Measurements from ENCODE around the gene ERC2. TPM values are rescaled to one million over a fixed set of nuclear protein-coding genes. Genes with fewer than 3 reads are reported as not detected.
A peak's percentile ranks its signal among the peaks of the same experiment; 100 is the strongest.

ERC2 gene
- total RNA-seq, 3 donors from 2014 or later (not counting 1 experiment from before 2014, with no cell fraction given) = not detected

DNA sequence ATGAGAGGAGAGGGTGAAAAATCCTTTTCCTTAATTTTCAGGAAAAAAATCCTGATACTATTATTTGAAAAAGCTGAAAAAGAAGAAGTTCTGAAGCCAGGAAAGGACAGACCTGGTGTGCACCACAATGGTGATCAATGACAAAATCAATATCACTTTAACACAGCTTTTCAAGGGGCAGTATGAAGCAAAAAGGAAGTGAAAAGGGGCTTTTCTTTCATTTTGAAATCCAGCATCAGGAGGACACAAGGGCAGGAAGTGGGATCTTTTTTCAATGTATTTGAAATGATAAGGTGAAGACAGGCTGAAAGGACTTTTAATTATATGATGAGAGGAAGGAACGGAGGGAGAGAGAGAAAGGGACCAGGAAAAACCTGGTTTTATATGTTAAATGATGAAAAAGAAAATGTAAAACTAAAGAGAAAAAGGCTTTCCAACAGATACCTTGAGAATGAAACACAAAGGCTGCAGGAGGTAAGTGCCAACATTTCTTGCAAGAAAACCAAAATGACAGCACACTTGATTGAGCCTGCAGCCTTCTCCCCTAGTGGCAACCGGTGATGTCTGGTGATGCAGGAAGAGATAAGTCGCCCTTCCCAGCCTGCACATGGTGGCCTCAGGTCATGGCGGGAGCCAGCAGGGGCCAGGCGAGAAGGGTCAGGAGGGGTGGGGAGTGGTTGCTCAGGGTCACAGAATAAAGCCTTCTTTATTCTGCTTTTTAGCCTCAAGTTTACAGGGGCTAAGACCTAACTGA is 744.4 kb downstream of the ERC2 start:
- intact Hi-C loops (cut with micrococcal nuclease) = no loop called here
- WGBS (ENCODE audit: insufficient coverage) = 41% methylated on average over 5 of the region's 5 CpGs
- no peak for ATAC-seq
- no peak overlapping the region for H3K27ac ChIP-seq (ENCODE audit: low read length)
- no peaks in the 10 kb centered on the region for H3K9me3 ChIP-seq (ENCODE audit: control insufficient read depth, insufficient read depth, low read length)
- H3K9me3 Mint-ChIP-seq = peaks cover 0 to 2% of the 10 kb centered on the region in 2 donors
- H3K36me3 Mint-ChIP-seq = no peaks in the 10 kb centered on the region
- H3K4me1 ChIP-seq (ENCODE audit: control insufficient read depth, insufficient read depth, low read length) = no peaks in the 10 kb centered on the region
- H3K36me3 ChIP-seq (ENCODE audit: control insufficient read depth, insufficient read depth, low read length) = no peaks in the 10 kb centered on the region
- no peaks in the 10 kb centered on the region for H3K4me1 Mint-ChIP-seq
- H3K27me3 Mint-ChIP-seq (ENCODE audit: low read depth in 2 of 2) = peaks cover 7 to 10% of the 10 kb centered on the region in 2 donors
- no peak for DNase-seq
- TF ChIP-seq CTCF (IDR thresholded peaks at IDR 0.05) = no peak
- H3K27ac Mint-ChIP-seq = no peak overlapping the region
- H3K27me3 ChIP-seq (ENCODE audit: control insufficient read depth, insufficient read depth, low read length) = peaks cover 4% of the 10 kb centered on the region
- H3K4me3 Mint-ChIP-seq = no peak overlapping the region
- H3K4me3 ChIP-seq (ENCODE audit: low read length) = no peak overlapping the region

- Mint-ChIP-seq H3K36me3 (no peaks in the 10 kb centered on the region), H3K27ac (no peak overlapping the region), H3K4me1 (no peaks in the 10 kb centered on the region), H3K9me3 (no peaks in the 10 kb centered on the region), H3K4me3 (no peak overlapping the region), H3K27me3 (ENCODE audit: low read depth in 2 of 2) (peaks cover 7 to 10% of the 10 kb centered on the region in 2 donors)
- peaks cover 4% of the 10 kb centered on the region for H3K27me3 ChIP-seq (ENCODE audit: control insufficient read depth, insufficient read depth, low read length)
- no peak overlapping the region for H3K27ac ChIP-seq (ENCODE audit: low read length)
- H3K4me1 ChIP-seq (ENCODE audit: control insufficient read depth, insufficient read depth, low read length) = no peaks in the 10 kb centered on the region
- intact Hi-C loops (cut with micrococcal nuclease) = no loop called here
- H3K36me3 ChIP-seq (ENCODE audit: control insufficient read depth, insufficient read depth, low read length) = no peaks in the 10 kb centered on the region
- WGBS (ENCODE audit: insufficient coverage) = 66% methylated on average over 5 of the region's 5 CpGs
- peak in 1 of 2 donors; percentile 9 for DNase-seq
- no peak for ATAC-seq
- H3K9me3 ChIP-seq (ENCODE audit: control insufficient read depth, insufficient read depth, low read length) = no peaks in the 10 kb centered on the region
- TF ChIP-seq CTCF (IDR thresholded peaks at IDR 0.05) = no peak
- H3K4me3 ChIP-seq (ENCODE audit: low read length) = no peak overlapping the region
Measured at GRCh38 chr3:55721716-55722484, 746.4 kb downstream of the ERC2 start.

DNA sequence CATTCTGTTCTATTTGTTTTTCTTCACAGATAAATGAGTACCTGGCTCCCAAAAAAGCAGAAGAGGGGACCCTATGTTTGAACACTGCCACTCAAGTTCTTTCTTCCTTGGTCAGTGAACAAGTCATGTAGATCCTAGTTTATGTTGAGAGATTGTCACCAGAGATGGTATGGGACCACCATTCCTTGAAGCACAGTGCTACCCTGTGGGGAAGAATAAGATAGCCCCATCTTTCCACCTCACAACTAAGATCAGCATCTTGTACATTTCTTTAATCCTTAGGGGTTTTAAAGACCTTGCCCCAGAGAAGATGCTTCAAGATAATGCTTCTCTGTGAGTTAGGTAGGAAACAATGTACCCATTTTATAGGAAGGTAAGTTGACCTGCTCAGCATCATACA is 747.7 kb downstream of the ERC2 start:
- Mint-ChIP-seq H3K4me1 (no peaks in the 10 kb centered on the region), H3K27me3 (ENCODE audit: low read depth in 2 of 2) (peaks cover 7 to 10% of the 10 kb centered on the region in 2 donors), H3K36me3 (no peaks in the 10 kb centered on the region), H3K9me3 (no peaks in the 10 kb centered on the region), H3K4me3 (no peak overlapping the region), H3K27ac (no peak overlapping the region)
- H3K36me3 ChIP-seq (ENCODE audit: control insufficient read depth, insufficient read depth, low read length) = no peaks in the 10 kb centered on the region
- DNase-seq = peak in 1 of 2 donors; percentile 7
- no peak overlapping the region for H3K27ac ChIP-seq (ENCODE audit: low read length)
- H3K27me3 ChIP-seq (ENCODE audit: control insufficient read depth, insufficient read depth, low read length) = peaks cover 4% of the 10 kb centered on the region
- no peak overlapping the region for H3K4me3 ChIP-seq (ENCODE audit: low read length)
- intact Hi-C loops (cut with micrococcal nuclease) = no loop called here
- no peak for TF ChIP-seq CTCF (IDR thresholded peaks at IDR 0.05)
- H3K4me1 ChIP-seq (ENCODE audit: control insufficient read depth, insufficient read depth, low read length) = no peaks in the 10 kb centered on the region
- H3K9me3 ChIP-seq (ENCODE audit: control insufficient read depth, insufficient read depth, low read length) = no peaks in the 10 kb centered on the region
- no peak for ATAC-seq

All from natural killer cell (primary cell).